Epithelial cell of proximal tubule (primary cell): ENCODE measurements around the gene ZNF296. TPM values are rescaled to one million over a fixed set of nuclear protein-coding genes. Genes with fewer than 3 reads are reported as not detected.

Source experiments
- DNase-seq: peaks from one replicate; pipeline ENCODE4 v3.0.0-alpha.2; 2011; ENCODE audit warnings: low read depth
- H3K4me3 ChIP-seq: 2 replicates; pipeline ENCODE4 v1.5.1; 2011; ENCODE audit warnings: low read depth, mild to moderate bottlenecking, low read length
- CTCF ChIP-seq: conservative IDR thresholded peaks from 2 replicates; pipeline ENCODE4 v1.5.1; 2012; ENCODE audit warnings: low read depth, mild to moderate bottlenecking, low read length
- total RNA-seq: library from RNA; depleted of rRNA; stranded (reverse); fragments of >200 nt; gene quantifications from 2 replicates; pipeline ENCODE4 v1.2.3, GENCODE V29; 2015

The ZNF296 gene
- total RNA-seq, 1 donor from 2014 or later, result 1.7 TPM

- no peak for DNase-seq
- no peak for TF ChIP-seq CTCF
- no peak overlapping the region for H3K4me3 ChIP-seq
These were observed 54.3 kb downstream of the ZNF296 start for GRCh38 chr19:45021971-45022370.

Other genes with a start within 250 kb of the ZNF296 start
- gene NECTIN2, start 230.2 kb downstream of the ZNF296 start, total RNA-seq, result 216 and 264 TPM in 2 replicates
- gene TOMM40, start 185.2 kb downstream of the ZNF296 start, total RNA-seq, result 99.1 and 229 TPM in 2 replicates
- gene APOE, start 170.7 kb downstream of the ZNF296 start, total RNA-seq, result 5.9 and 46.2 TPM in 2 replicates
- 11.4 and 12.3 TPM in 2 replicates for gene APOC1, start 161.9 kb downstream of the ZNF296 start, total RNA-seq
- not detected in 2 replicates for gene APOC4, start 134.2 kb downstream of the ZNF296 start, total RNA-seq
- not detected in 2 replicates for gene APOC2, start 130.4 kb downstream of the ZNF296 start, total RNA-seq
- 39.6 and 56.3 TPM in 2 replicates for gene CLPTM1, start 121.1 kb downstream of the ZNF296 start, total RNA-seq
- 28.3 and 40.2 TPM in 2 replicates for gene RELB, start 75.0 kb downstream of the ZNF296 start, total RNA-seq
- gene CLASRP, start 37.4 kb downstream of the ZNF296 start, total RNA-seq, result 38.8 and 58.1 TPM in 2 replicates
- gene GEMIN7, start 2.8 kb upstream of the ZNF296 start, total RNA-seq, result 38.2 and 58.2 TPM in 2 replicates
- 42.5 and 64.0 TPM in 2 replicates for gene PPP1R37, start 16.7 kb upstream of the ZNF296 start, total RNA-seq
- gene NKPD1, start 84.5 kb upstream of the ZNF296 start, total RNA-seq, result 0.29 TPM in 1 of 2 replicates, not detected in the other
- gene TRAPPC6A, start 101.8 kb upstream of the ZNF296 start, total RNA-seq, result 9.5 and 16.5 TPM in 2 replicates
- 5.4 and 11.5 TPM in 2 replicates for gene BLOC1S3, start 102.3 kb upstream of the ZNF296 start, total RNA-seq
- gene EXOC3L2, start 168.9 kb upstream of the ZNF296 start, total RNA-seq, result 0.12 TPM in 1 of 2 replicates, not detected in the other
- 12.6 and 15.0 TPM in 2 replicates for gene MARK4, start 174.8 kb upstream of the ZNF296 start, total RNA-seq
- not detected in 2 replicates for gene CKM, start 246.4 kb upstream of the ZNF296 start, total RNA-seq